Thoracic aorta (tissue), 2 donors: Measurements from ENCODE around the gene IFT88. TPM values are rescaled to one million over a fixed set of nuclear protein-coding genes. Genes with fewer than 3 reads are reported as not detected.

Experiments used
- ATAC-seq: fragments of 150-250 bp; one replicate; pipeline ENCODE4 v1.8.0; 2017; ENCODE audit warnings: low read depth; ENCODE audit not compliant: insufficient number of reproducible peaks, low FRiP score
- DNase-seq: peaks from one replicate; pipeline ENCODE4 v3.0.0-alpha.2; 2020; ENCODE audit warnings: low spot score
- H3K27ac ChIP-seq, 2 donors: fragments of 200-600 bp; sonication (generic); 1 replicate in 1 of 2; 2 replicates in 1 of 2; pipeline ENCODE4 v1.5.1; 2016; ENCODE audit warnings: mild to moderate bottlenecking in 2 of 2, moderate library complexity in 2 of 2
- H3K27me3 ChIP-seq: fragments of 200-600 bp; sonication (generic); replicated peaks from 2 replicates; pipeline ENCODE4 v1.6.0; 2016; ENCODE audit warnings: mild to moderate bottlenecking; ENCODE audit not compliant: insufficient read depth
- H3K36me3 ChIP-seq: fragments of 200-600 bp; sonication (generic); one replicate; pipeline ENCODE4 v1.5.1; 2016
- H3K4me1 ChIP-seq, 2 donors: fragments of 200-600 bp; sonication (generic); 1 replicate in 1 of 2; 2 replicates in 1 of 2; pipeline versions ENCODE4 v1.5.1 to v1.6.0; 2016; ENCODE audit warnings: low read depth in 2 of 2, mild to moderate bottlenecking in 1 of 2; ENCODE audit not compliant: control insufficient read depth in 1 of 2
- H3K4me3 ChIP-seq: fragments of 200-600 bp; sonication (generic); 2 replicates; pipeline ENCODE4 v1.5.1; 2016; ENCODE audit warnings: mild to moderate bottlenecking
- H3K9me3 ChIP-seq: fragments of 200-600 bp; sonication (generic); 2 replicates; pipeline ENCODE4 v1.5.1; 2016
- CTCF ChIP-seq: fragments of 200-600 bp; sonication (generic); IDR thresholded peaks from one replicate; pipeline ENCODE4 v1.5.1; 2019; ENCODE audit warnings: antibody characterized with exemption
- total RNA-seq, 2 donors: library from RNA; depleted of rRNA; stranded (reverse); fragments of >200 nt; gene quantifications; one replicate each; pipeline versions ENCODE4 v1.1.0 to v1.2.3, GENCODE V29; 2016

Gene IFT88
- total RNA-seq, 2 donors from 2014 or later = 8.8 to 13.0 TPM

GRCh38 chr13:20684041-20684440 is 117.1 kb downstream of the IFT88 start:
- H3K27me3 ChIP-seq = no peaks in the 10 kb centered on the region
- H3K4me1 ChIP-seq = no peaks in the 10 kb centered on the region
- no peak overlapping the region for H3K4me3 ChIP-seq
- no peaks in the 10 kb centered on the region for H3K9me3 ChIP-seq
- no peak for TF ChIP-seq CTCF
- H3K36me3 ChIP-seq = no peaks in the 10 kb centered on the region
- no peak overlapping the region for H3K27ac ChIP-seq
- no peak for DNase-seq
- ATAC-seq = no peak

- TF ChIP-seq CTCF = no peak
- no peak overlapping the region for H3K27ac ChIP-seq
- no peaks in the 10 kb centered on the region for H3K27me3 ChIP-seq
- H3K36me3 ChIP-seq = no peaks in the 10 kb centered on the region
- H3K4me3 ChIP-seq = no peak overlapping the region
- no peak for DNase-seq
- ATAC-seq = no peak
- no peaks in the 10 kb centered on the region for H3K4me1 ChIP-seq
- H3K9me3 ChIP-seq = no peaks in the 10 kb centered on the region
Observed at GRCh38 chr13:20684546-20684945, 117.6 kb downstream of the IFT88 start.

- H3K27ac ChIP-seq = no peak overlapping the region
- no peak for DNase-seq
- ATAC-seq = no peak
- H3K4me1 ChIP-seq = no peaks in the 10 kb centered on the region
- H3K9me3 ChIP-seq = no peaks in the 10 kb centered on the region
- H3K4me3 ChIP-seq = no peak overlapping the region
- H3K36me3 ChIP-seq = no peaks in the 10 kb centered on the region
- H3K27me3 ChIP-seq = no peaks in the 10 kb centered on the region
- no peak for TF ChIP-seq CTCF
Observed at GRCh38 chr13:20685092-20685491, 118.1 kb downstream of the IFT88 start.

- Histone ChIP-seq H3K4me3 (no peak overlapping the region), H3K9me3 (no peaks in the 10 kb centered on the region), H3K4me1 (no peaks in the 10 kb centered on the region), H3K27ac (no peak overlapping the region), H3K27me3 (no peaks in the 10 kb centered on the region), H3K36me3 (no peaks in the 10 kb centered on the region)
- no peak for TF ChIP-seq CTCF
- DNase-seq (no peak), ATAC-seq (no peak)
Observed at GRCh38 chr13:20686167-20686566, 119.2 kb downstream of the IFT88 start.

- no peak for ATAC-seq
- Histone ChIP-seq H3K4me3 (no peak overlapping the region), H3K27ac (no peak overlapping the region), H3K4me1 (no peaks in the 10 kb centered on the region), H3K36me3 (no peaks in the 10 kb centered on the region), H3K27me3 (no peaks in the 10 kb centered on the region), H3K9me3 (no peaks in the 10 kb centered on the region)
- TF ChIP-seq CTCF = no peak
- no peak for DNase-seq
Observed at GRCh38 chr13:20686863-20687579, 120.1 kb downstream of the IFT88 start.
